NCI-H2171 (cell line): ENCODE results near the gene HES4.
"Not testable (repeated sequence)": the region's sequence is repeated elsewhere in the genome, so short reads cannot be mapped to it uniquely, and the experiment has no call there.

Experiments used
- DNase-seq: peaks from one replicate; lab custom pipeline; 2025; lab: John Stamatoyannopoulos, UW

HES4 gene

GRCh38 chr1:1033009-1033587, 33.2 kb upstream of the HES4 start:
- peak; percentile 97 for DNase-seq

DNA sequence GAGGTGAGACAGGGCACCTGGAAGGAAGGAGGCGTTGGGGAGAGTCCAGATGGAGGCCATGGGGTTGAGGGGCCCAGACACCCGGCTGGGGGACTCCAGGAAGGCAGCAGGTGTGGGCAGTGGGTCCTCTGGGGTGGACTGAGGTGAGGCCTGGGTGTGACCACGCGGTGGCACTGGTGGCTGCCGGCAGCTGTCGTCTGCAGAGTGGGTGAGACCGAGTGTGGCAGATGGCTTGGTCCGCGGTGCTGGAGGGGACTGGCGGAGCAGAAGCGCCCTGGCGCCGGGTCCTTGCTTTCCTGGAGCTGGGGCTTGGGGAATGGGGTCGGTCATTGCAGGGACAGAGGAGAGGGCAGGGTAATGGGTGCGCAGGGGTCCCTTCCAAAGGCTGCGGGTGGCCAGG, 32.5 kb upstream of the HES4 start:
- DNase-seq, result peak; percentile 50

DNA sequence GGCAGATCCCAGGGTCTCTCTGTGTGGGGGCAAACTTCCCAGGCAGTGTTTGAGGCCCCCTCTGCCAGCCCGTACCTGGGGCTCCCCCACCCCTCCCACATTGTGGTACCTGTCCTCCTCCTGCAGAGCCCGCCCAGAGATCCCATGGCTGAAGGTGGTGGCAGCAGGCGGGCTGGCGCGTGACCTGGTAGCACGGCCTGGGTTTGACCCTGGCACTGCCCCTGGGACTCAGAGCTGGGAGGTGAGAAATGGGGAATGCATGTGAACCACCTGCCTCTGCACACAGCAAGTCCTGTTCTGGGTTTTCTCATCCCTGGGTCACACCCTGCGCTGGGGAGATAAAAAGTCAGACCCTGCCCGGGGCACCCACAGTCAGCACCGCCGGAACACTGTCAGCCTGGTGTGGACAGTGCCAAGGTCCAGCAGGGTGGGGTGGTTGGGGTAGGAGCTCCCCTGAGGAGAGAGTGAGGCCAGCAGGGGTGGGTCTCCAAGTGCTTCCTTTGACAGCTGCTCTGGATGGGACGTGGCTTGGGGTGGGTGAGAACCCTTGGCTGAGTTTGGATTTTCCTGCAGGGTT, 31.9 kb upstream of the HES4 start:
- DNase-seq, result no peak

- DNase-seq, result not testable (repeated sequence)
Observed at GRCh38 chr1:1030867-1031658, 31.2 kb upstream of the HES4 start.

DNA sequence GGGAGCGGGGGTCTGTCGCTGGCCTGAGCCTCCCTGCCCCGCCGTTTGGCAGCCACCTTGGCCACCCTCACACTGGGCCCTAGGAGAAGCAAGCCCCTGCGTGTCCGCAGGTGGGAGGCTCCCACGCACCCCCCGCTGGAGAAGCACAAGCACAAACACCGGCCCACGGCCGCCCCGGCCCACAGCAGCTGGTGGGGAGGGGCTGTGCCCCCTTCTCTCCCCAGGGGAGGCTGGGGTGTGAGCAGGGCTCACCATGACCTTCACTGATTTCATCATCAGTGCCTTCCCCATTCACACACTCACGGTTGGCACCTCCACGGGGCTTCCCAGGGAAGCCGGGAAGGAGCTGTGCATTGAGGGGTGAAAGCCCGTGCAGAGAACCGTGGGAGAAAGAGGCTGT, 27.9 kb upstream of the HES4 start:
- no peak for DNase-seq

DNA sequence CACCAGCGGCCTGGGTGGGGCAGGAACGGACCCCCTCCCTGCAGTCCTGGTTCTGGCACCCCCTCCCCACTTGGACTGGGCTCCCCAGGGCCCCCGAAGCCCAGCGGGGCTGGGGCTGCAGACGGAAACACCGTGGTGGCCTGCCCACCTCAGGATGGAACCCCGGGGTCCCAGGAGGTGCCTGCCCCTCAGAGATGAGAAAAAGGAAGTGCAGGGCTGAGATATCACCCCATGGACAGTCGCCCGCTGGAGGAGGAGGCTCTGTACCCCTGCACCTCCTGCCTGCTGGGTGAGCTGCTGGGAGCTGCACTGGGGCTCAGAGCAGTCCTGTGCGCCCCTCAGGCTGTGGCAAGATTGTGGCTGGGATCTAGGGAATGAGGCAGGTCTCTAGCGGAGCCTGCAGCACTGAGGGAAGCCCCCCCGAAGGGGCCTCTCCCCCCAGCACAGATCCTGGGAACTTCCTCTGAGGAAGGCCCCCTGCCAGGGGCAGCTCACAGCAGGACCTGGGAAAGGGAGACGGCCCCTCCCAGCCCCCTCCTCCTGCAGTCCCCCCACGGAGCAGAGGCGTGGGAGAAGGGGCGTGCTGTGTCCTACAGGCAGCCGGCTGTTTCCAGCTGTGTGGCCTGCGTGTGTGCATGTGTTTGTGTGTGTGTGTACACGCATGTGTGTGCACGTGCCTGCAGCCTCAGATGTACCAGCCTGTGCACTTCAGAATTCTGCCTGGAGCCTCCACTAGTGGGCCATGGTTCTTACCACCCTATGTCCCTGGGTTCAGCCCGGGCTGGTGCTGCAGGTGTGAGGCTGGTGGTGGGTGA, 26.9 kb upstream of the HES4 start:
- no peak for DNase-seq

GRCh38 chr1:1025730-1026129, 25.8 kb upstream of the HES4 start:
- DNase-seq, result no peak

GRCh38 chr1:1024771-1025699, 25.1 kb upstream of the HES4 start:
- no peak for DNase-seq

DNA sequence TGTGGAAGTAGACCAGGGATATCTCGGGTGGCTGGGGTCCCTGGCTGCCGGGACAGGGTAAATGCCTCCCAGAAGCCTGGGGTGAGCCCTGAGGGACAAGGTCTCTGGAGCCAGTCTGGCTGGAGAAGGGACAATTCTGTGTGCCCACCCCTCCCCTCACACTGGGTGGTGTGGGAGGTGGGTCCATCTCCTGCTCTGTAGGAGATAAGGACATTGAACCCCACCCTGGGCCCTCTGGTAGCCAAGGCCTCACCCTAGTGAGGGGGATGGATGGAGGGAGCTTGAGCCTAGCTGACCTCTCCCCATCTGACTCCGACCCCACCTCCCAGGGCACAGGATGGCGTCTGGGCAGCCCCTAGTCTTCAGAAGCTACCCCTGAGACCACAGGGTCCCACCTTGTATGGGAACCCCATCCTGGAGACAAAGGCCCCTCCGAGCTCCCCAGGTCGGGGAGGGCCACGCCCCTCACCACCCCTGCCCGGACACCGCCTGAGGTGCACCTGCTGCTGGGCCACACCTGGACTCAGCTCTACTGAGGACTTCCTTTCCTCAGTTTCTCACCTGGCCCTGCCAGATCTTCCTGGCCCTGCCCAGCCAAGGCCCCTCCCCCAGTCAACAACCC, 24.4 kb upstream of the HES4 start:
- DNase-seq, result no peak

- DNase-seq, result no peak
Observed at GRCh38 chr1:1023700-1024099, 23.8 kb upstream of the HES4 start.

DNA sequence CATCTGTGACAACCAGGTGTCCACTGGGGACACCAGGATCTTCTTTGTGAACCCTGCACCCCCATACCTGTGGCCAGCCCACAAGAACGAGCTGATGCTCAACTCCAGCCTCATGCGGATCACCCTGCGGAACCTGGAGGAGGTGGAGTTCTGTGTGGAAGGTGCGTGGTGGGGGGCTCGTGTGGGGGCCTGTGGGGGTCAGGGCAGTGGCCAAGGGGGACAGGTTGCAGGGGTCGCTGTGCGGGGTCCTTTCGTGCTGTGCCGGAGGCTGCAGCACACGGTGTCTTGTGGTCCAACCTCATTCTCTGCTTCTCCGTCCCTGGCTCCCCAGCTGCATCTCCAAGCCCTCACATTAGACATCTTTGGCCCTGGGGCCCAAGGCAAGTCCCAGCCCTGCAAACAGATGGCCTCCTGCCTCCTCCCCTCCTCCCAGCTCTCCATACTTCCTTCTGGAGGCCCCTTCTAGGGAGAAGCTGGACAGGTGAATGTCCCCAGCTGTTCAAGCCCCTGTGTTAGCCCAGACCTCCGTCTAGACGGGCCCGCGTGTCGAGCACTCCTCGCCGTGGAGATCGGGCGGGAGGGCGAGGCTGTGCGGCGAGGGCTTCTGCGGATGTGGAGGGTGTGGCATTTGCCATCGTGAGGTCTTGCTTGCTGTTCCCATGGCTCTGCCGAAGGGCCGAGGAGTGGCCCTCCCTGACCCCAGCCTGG, 22.6 kb upstream of the HES4 start:
- DNase-seq, result no peak

- no peak for DNase-seq
Observed at GRCh38 chr1:1021920-1022259, 22.0 kb upstream of the HES4 start.

DNA sequence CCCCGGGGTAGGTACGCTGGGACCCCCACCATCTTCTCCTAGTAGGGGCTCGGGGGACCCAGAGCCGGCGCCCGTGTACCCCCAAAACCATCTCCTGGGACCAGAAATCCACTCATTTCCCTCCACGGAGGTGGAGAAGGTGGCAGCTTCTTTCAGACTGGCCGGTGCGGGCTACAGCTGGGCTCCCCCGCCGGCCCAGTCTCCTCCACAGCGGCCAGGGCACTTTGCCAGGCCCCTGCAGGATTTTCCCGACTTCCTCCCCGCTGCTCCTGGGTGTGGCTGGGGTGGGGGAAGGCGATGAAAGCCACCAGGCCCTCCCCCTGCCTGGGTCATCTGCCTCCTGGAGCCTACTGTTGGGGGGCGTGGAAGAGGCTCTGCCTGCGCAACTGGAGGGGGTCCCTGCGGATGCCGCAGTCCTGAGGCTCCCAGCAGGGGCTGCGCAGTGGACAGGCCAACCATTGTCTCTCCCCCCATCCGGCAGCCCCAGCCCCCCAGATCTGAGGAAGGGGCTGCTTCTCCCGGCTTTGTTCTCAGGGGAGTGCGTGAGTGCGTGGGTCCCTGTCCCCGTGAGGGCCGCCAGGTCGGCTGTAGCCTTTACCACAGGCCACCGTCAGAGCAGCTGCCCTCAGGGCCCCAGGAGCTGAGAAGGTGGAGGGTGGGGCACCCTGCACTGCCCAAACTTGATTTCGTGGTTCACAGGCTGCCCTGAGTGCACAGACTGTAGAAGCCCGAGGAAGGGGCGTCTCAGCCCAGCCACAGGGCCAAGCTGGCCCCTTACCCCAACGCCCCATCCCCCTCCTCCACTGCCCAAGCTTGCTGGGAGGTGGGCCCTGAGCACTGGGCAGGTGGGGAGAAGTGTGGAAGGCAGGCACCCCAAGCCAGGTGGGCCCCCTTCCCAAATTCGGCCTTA, 21.4 kb upstream of the HES4 start:
- no peak for DNase-seq

- no peak for DNase-seq
Observed at GRCh38 chr1:1020415-1021009, 20.6 kb upstream of the HES4 start.

DNA sequence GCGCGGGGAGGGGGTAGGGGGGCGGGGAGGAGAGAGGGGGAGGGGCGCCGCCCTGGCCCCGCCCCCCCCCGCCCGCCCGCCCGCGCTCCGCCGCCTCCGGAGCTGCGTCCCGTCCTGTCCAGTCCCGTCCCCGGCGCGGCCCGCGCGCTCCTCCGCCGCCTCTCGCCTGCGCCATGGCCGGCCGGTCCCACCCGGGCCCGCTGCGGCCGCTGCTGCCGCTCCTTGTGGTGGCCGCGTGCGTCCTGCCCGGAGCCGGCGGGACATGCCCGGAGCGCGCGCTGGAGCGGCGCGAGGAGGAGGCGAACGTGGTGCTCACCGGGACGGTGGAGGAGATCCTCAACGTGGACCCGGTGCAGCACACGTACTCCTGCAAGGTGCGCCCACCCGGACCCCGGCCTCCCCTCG, 20.1 kb upstream of the HES4 start, which contains the start of gene AGRN:
AGRN (plus strand) TSS at position 121 of the 405 bp plus-strand sequence; CDS start at position 174, 53 bp downstream.
- DNase-seq, result no peak

GRCh38 chr1:1019122-1019999, 19.5 kb upstream of the HES4 start:
- DNase-seq, result peak; percentile 77

- not testable (repeated sequence) for DNase-seq
Observed at GRCh38 chr1:1018321-1018685, 18.4 kb upstream of the HES4 start.
